SU-DHL-6 (cell line): Measurements from ENCODE around the gene CFAP92.

Source experiments
- H2AFZ ChIP-seq: fragments of 200-600 bp; sonication (generic); 2 replicates; pipeline ENCODE4 v1.6.1; 2014; ENCODE audit warnings: low read depth, mild to moderate bottlenecking, moderate library complexity, mixed read lengths, antibody characterized with exemption, low read length; ENCODE audit not compliant: severe bottlenecking
- H3F3A ChIP-seq: fragments of 200-600 bp; shearing (Covaris generic); 2 replicates; pipeline ENCODE4 v1.6.0; 2016; ENCODE audit warnings: antibody characterized with exemption, mild to moderate bottlenecking; ENCODE audit not compliant: insufficient read depth
- H3K27ac ChIP-seq: fragments of 200-600 bp; sonication (generic); 2 replicates; pipeline ENCODE4 v1.5.1; 2016; ENCODE audit warnings: low read depth, mild to moderate bottlenecking, low read length, moderate library complexity, mixed read lengths
- H3K27me3 ChIP-seq: fragments of 200-600 bp; sonication (generic), shearing (Covaris generic); 2 replicates; pipeline ENCODE4 v1.6.0; 2014; ENCODE audit warnings: mild to moderate bottlenecking, low read length
- H3K36me3 ChIP-seq: fragments of 200-600 bp; sonication (generic); 2 replicates; pipeline ENCODE4 v1.6.1; 2014; ENCODE audit warnings: mild to moderate bottlenecking, low read length, mixed read lengths
- H3K4me2 ChIP-seq: fragments of 300-600, 200-600 bp; shearing (Covaris generic), sonication (generic); 2 replicates; pipeline ENCODE4 v1.6.0; 2014; ENCODE audit warnings: low read length, low read depth, mild to moderate bottlenecking; ENCODE audit not compliant: poor library complexity, severe bottlenecking
- H3K4me3 ChIP-seq: fragments of 200-600 bp; sonication (generic); 2 replicates; pipeline ENCODE4 v1.5.1; 2014; ENCODE audit warnings: antibody characterized with exemption, low read length, mild to moderate bottlenecking, mixed read lengths; ENCODE audit not compliant: insufficient read depth, poor library complexity, severe bottlenecking
- H3K79me2 ChIP-seq: fragments of 200-600 bp; sonication (generic); 2 replicates; pipeline ENCODE4 v1.6.1; 2014; ENCODE audit warnings: mild to moderate bottlenecking, low read length, moderate library complexity; ENCODE audit not compliant: insufficient read depth
- H3K9ac ChIP-seq: fragments of 200-600 bp; sonication (generic); 2 replicates; pipeline ENCODE4 v1.7.0; 2014; ENCODE audit warnings: mild to moderate bottlenecking, low read length
- H3K9me2 ChIP-seq: fragments of 200-600 bp; sonication (generic); replicated peaks from 2 replicates; pipeline ENCODE4 v1.6.1; 2014; ENCODE audit warnings: low read length; ENCODE audit not compliant: insufficient read depth
- H3K9me3 ChIP-seq: fragments of 200-600 bp; sonication (generic); 2 replicates; pipeline ENCODE4 v1.6.1; 2014; ENCODE audit warnings: low read length, mixed read lengths; ENCODE audit not compliant: insufficient read depth
- H4K20me1 ChIP-seq: fragments of 200-600 bp; sonication (generic); 2 replicates; pipeline ENCODE4 v1.6.1; 2014; ENCODE audit warnings: low read depth, mild to moderate bottlenecking, antibody characterized with exemption, low read length, moderate library complexity, mixed read lengths
- EZH2phosphoT487 ChIP-seq: fragments of 200-600 bp; sonication (generic), shearing (Covaris generic); conservative IDR thresholded peaks from 2 replicates; pipeline ENCODE4 v1.6.1; 2018; ENCODE audit warnings: mild to moderate bottlenecking, antibody characterized with exemption, low read length, moderate library complexity, mixed read lengths
- TF ChIP-seq, protein P1 (sequence below): fragments of 200-600 bp; sonication (generic); IDR thresholded peaks from one replicate; pipeline ENCODE4 v1.5.1; 2017; ENCODE audit warnings: antibody characterized with exemption, mild to moderate bottlenecking, low read length, moderate library complexity; ENCODE audit not compliant: insufficient read depth, poor library complexity, severe bottlenecking

The CFAP92 gene

DNA sequence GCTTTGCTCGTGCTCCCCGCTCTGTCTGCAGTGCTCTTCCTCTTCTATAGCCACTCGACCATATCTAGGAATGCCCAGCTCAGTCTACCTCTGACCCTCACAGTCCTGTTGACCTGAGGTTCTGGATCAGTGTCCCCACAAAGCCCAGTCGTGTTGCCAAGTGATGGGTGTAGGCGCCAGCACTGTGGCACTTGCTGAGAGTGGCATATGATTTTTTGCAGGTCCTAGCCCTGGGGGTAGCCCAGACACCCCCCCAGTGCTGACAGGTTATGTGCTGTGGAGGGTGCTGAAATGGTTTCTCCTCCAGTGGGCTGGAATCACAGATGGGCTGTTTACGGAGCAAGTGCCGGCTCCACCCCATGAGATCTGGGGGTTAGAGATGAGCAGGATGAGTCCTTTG lies 82.0 kb downstream of the CFAP92 start:
- no peaks in the 10 kb centered on the region for H3K27me3 ChIP-seq
- no peaks in the 10 kb centered on the region for H3F3A ChIP-seq
- no peak overlapping the region for H3K27ac ChIP-seq
- no peak overlapping the region for H3K4me2 ChIP-seq
- 0 out of 2 replicates have a peak, but pooled peaks cover 10% of the 10 kb centered on the region for H3K36me3 ChIP-seq
- H3K9ac ChIP-seq, result no peak overlapping the region
- no peak overlapping the region for H3K4me3 ChIP-seq
- no peak overlapping the region for H2AFZ ChIP-seq
- H3K79me2 ChIP-seq, result no peaks in the 10 kb centered on the region
- no peaks in the 10 kb centered on the region for H3K9me2 ChIP-seq
- no peaks in the 10 kb centered on the region for H3K9me3 ChIP-seq
- no peaks in the 10 kb centered on the region for H4K20me1 ChIP-seq
- TF ChIP-seq, protein P1, sequence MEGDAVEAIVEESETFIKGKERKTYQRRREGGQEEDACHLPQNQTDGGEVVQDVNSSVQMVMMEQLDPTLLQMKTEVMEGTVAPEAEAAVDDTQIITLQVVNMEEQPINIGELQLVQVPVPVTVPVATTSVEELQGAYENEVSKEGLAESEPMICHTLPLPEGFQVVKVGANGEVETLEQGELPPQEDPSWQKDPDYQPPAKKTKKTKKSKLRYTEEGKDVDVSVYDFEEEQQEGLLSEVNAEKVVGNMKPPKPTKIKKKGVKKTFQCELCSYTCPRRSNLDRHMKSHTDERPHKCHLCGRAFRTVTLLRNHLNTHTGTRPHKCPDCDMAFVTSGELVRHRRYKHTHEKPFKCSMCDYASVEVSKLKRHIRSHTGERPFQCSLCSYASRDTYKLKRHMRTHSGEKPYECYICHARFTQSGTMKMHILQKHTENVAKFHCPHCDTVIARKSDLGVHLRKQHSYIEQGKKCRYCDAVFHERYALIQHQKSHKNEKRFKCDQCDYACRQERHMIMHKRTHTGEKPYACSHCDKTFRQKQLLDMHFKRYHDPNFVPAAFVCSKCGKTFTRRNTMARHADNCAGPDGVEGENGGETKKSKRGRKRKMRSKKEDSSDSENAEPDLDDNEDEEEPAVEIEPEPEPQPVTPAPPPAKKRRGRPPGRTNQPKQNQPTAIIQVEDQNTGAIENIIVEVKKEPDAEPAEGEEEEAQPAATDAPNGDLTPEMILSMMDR, result no peak
- TF ChIP-seq EZH2phosphoT487, result no peak

DNA sequence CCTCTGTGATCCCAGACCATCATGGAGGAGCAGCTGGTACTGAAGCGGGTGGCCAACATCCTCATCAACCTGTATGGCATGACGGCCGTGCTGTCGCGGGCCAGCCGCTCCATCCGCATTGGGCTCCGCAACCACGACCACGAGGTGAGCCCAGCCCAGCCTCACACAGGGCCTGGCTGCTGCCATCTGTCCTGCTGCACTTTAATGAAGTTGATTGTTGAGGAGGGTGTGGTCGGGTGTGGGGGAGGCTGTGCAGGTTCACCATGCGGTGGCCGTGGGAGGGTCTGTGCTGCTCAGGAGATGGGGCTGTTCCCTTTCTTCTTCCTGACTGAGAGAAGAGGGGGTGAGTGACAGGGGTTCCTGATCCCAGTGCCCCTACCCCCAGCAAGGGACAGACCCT lies 83.9 kb downstream of the CFAP92 start:
- Histone ChIP-seq H4K20me1 (no peaks in the 10 kb centered on the region), H3K9me2 (no peaks in the 10 kb centered on the region), H3K9ac (no peak overlapping the region), H3K79me2 (no peaks in the 10 kb centered on the region), H3K4me2 (no peak overlapping the region), H3K4me3 (no peak overlapping the region), H3K27ac (no peak overlapping the region), H3K27me3 (no peaks in the 10 kb centered on the region), H2AFZ (no peak overlapping the region), H3K36me3 (no peaks in the 10 kb centered on the region), H3F3A (no peaks in the 10 kb centered on the region), H3K9me3 (no peaks in the 10 kb centered on the region)
- TF ChIP-seq, protein P1, result no peak
- TF ChIP-seq EZH2phosphoT487, result no peak

DNA sequence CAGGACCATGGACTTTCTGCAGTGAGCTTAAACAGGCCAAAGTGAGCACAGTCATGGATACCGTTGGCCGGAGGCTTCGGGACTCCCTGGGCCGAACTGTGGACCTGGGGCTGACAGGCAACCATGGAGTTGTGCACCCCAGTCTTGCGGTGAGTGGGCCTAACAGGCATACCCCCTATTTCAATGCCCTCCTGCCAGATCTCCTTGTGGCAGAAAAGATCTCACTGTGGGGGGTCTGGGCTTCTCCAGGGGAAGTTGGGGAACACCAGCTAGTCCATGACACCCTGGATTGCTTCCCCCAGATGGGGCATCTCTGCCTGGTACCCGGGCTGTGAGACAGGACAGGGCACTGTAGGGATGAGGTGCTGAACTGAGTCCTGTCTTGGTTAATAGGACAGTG lies 84.9 kb downstream of the CFAP92 start:
- Histone ChIP-seq H3K9me3 (no peaks in the 10 kb centered on the region), H3K79me2 (no peaks in the 10 kb centered on the region), H3K4me2 (no peak overlapping the region), H2AFZ (no peak overlapping the region), H3F3A (no peaks in the 10 kb centered on the region), H3K27me3 (no peaks in the 10 kb centered on the region), H3K9ac (no peak overlapping the region), H3K27ac (no peak overlapping the region), H3K4me3 (no peak overlapping the region), H4K20me1 (no peaks in the 10 kb centered on the region), H3K36me3 (0 out of 2 replicates have a peak, but pooled peaks cover 4% of the 10 kb centered on the region), H3K9me2 (no peaks in the 10 kb centered on the region)
- TF ChIP-seq, protein P1, result no peak
- TF ChIP-seq EZH2phosphoT487, result no peak
